ENCODE data around the gene PLAGL2. TPM values are rescaled to one million over a fixed set of nuclear protein-coding genes. Genes with fewer than 3 reads are reported as not detected.

PLAGL2 gene
- total and polyA plus RNA-seq, 2 of the 8 experiments (the other 6 are each of a cell fraction or from before 2014, with no cell fraction given) = 20.6 to 25.4 TPM

- peaks cover 17 to 47% (median 35%) of the 10 kb centered on the region in 4 experiments; a peak in 6 of 8 replicates for H3K36me3 ChIP-seq (ENCODE audit: control insufficient read depth in 2 of 4, insufficient read depth in 4 of 4, low read length in 3 of 4)
- DNase-seq (ENCODE audit: low read depth in 1 of 2, low spot score in 2 of 2) (no peak), FAIRE-seq (no peak)
- no peaks in the 10 kb centered on the region for H3K79me2 ChIP-seq (ENCODE audit: control insufficient read depth in 1 of 2, insufficient read depth in 2 of 2, low read length in 2 of 2)
- peaks cover 0 to 5% (median 0%) of the 10 kb centered on the region in 4 experiments; a peak in 2 of 7 replicates for H3K4me1 ChIP-seq (replicated peaks in 1 of 4; ENCODE audit: control insufficient read depth in 3 of 4, insufficient read depth in 4 of 4, low read length in 3 of 4)
- H2BK120ac ChIP-seq (replicated peaks; ENCODE audit: low read depth, low read length) = no peak overlapping the region
- no peak overlapping the region for H2AFZ ChIP-seq (ENCODE audit: low read length)
- ChIA-PET CTCF (ENCODE audit: partially characterized antibody) (no interaction called here), POLR2A (ENCODE audit: partially characterized antibody) (interaction anchor here (0.9 to 2.4 kb wide), 4 partner anchors 11 to 43 kb away, joined by 3 to 6 read pairs (median 4); partner anchors contain the start of gene KIF3B)
- no peaks in the 10 kb centered on the region for H3K79me1 ChIP-seq (ENCODE audit: low read depth, low read length)
- no peak overlapping the region for H3K4me3 ChIP-seq (ENCODE audit: extremely low read depth in 1 of 4, insufficient read depth in 2 of 4, low read depth in 3 of 4, low read length in 4 of 4)
- H3K18ac ChIP-seq (ENCODE audit: extremely low read depth, low read length) = no peak overlapping the region
- H4K20me1 ChIP-seq (replicated peaks in 1 of 2; ENCODE audit: control insufficient read depth in 1 of 2, insufficient read depth in 2 of 2, low read length in 2 of 2) = peaks cover 0 to 1% of the 10 kb centered on the region in 2 experiments
- H4K91ac ChIP-seq (replicated peaks; ENCODE audit: insufficient read length, low read length) = no peak overlapping the region
- no peaks in the 10 kb centered on the region for H3K27me3 ChIP-seq (replicated peaks in 1 of 4; ENCODE audit: control insufficient read depth in 3 of 4, extremely low read depth in 1 of 4, insufficient read depth in 3 of 4, low read length in 3 of 4)
- no peak overlapping the region for H2BK5ac ChIP-seq (ENCODE audit: low read depth, low read length)
- no peak overlapping the region for H4K5ac ChIP-seq (ENCODE audit: insufficient read length, low read depth, low read length)
- no peak overlapping the region for H3K23ac ChIP-seq (ENCODE audit: insufficient read length)
- no peaks in the 10 kb centered on the region for H3K9me3 ChIP-seq (ENCODE audit: insufficient read depth in 2 of 2, low read depth in 1 of 2, low read length in 1 of 2)
- H2BK20ac ChIP-seq (ENCODE audit: low read length) = no peak overlapping the region
- WGBS, 2 experiments (ENCODE audit: extremely low coverage in 1 of 2, insufficient coverage in 1 of 2, insufficient read length in 1 of 2, insufficient replicate concordance in 2 of 2, low coverage in 1 of 2, low lambda C conversion rate in 2 of 2, missing lambda C conversion rate in 1 of 2) = 90% methylated on average over 13 of the region's 13 CpGs; no CpG with 5 or more reads in 1 of the 2 experiments
- no peak overlapping the region for H3K4ac ChIP-seq (replicated peaks; ENCODE audit: insufficient read length, low read depth, low read length)
- no peak overlapping the region for H2BK15ac ChIP-seq (ENCODE audit: low read length)
- no peak overlapping the region for H3K27ac ChIP-seq (ENCODE audit: low read depth, low read length)
- no peak overlapping the region for H3K56ac ChIP-seq (replicated peaks; ENCODE audit: insufficient read length, low read depth, low read length)
- H4K8ac ChIP-seq (ENCODE audit: extremely low read depth, insufficient read depth, low read length) = no peak overlapping the region
- H2BK12ac ChIP-seq (ENCODE audit: low read depth, low read length) = no peak overlapping the region
- H3K14ac ChIP-seq (ENCODE audit: insufficient read length) = no peak overlapping the region
- no peak overlapping the region for H3K4me2 ChIP-seq (ENCODE audit: insufficient read depth in 1 of 2, low read depth in 2 of 2, low read length in 2 of 2)
- H3K23me2 ChIP-seq (ENCODE audit: low read depth, low read length) = no peaks in the 10 kb centered on the region
- no peak overlapping the region for H3K9ac ChIP-seq (replicated peaks in 1 of 4; ENCODE audit: extremely low read depth in 1 of 4, low read depth in 3 of 4, low read length in 3 of 4)
- no peak overlapping the region for H2AK5ac ChIP-seq (ENCODE audit: low read depth, low read length)
- TF ChIP-seq SAP30 (IDR thresholded peaks at IDR 0.05; ENCODE audit: insufficient read depth, insufficient replicate concordance, low read length) (no peak), POU5F1 (IDR thresholded peaks at IDR 0.05; ENCODE audit: low read depth, low read length) (no peak), KDM4A (IDR thresholded peaks at IDR 0.05; ENCODE audit: low read depth, low read length, severe bottlenecking) (no peak), SP1 (IDR thresholded peaks at IDR 0.05; ENCODE audit: low read depth, low read length) (no peak), EGR1 (IDR thresholded peaks at IDR 0.05; ENCODE audit: borderline replicate concordance, low read depth, low read length) (no peak), CHD1 (IDR thresholded peaks at IDR 0.05; ENCODE audit: low read depth, low read length) (no peak), NRF1 (IDR thresholded peaks at IDR 0.05; ENCODE audit: low read depth, low read length) (no peak), CBX8 (IDR thresholded peaks at IDR 0.05; ENCODE audit: borderline replicate concordance, low read depth, low read length) (no peak), SIRT6 (IDR thresholded peaks at IDR 0.05; ENCODE audit: low read length) (no peak), PHF8 (conservative IDR thresholded peaks at IDR 0.05; ENCODE audit: low read depth, low read length) (no peak), CTBP2 (IDR thresholded peaks at IDR 0.05; ENCODE audit: borderline replicate concordance, insufficient read depth, insufficient read length, low read length) (no peak)
Observed at GRCh38 chr20:32234135-32234808, 26.7 kb upstream of the PLAGL2 start.

All from H1 (cell line).